IMR-90 (cell line): ENCODE data around the gene HTR2A. TPM values are rescaled to one million over a fixed set of nuclear protein-coding genes. Genes with fewer than 3 reads are reported as not detected.

Experiments
- ATAC-seq: fragments of 200-7000 bp; cut with Tn5 transposase; 2 replicates; pipeline ENCODE4 v1.9.1; 2020; ENCODE audit warnings: low read depth, mild to moderate bottlenecking, moderate library complexity
- BruUV-seq: library from RNA; stranded (reverse); fragments of 400-500 nt; replicated peaks from 2 replicates; lab custom pipeline; 2021; lab: Mats Ljungman, UMichigan
- CTCF ChIA-PET: fragments of 300-600 bp; formaldehyde crosslinking; extraction: SDS; loops from one replicate; lab custom pipeline; 2021; ENCODE audit warnings: antibody characterized with exemption; lab: Yijun Ruan, JAX
- POLR2A ChIA-PET: fragments of 300-600 bp; sonication (Branson Sonifier 250); formaldehyde crosslinking; loops from one replicate; lab custom pipeline; 2022; ENCODE audit warnings: antibody characterized with exemption; ENCODE audit not compliant: unreplicated experiment; lab: Charles Lee
- DNase-seq: peaks from one replicate; pipeline ENCODE4 v3.0.0; 2013
- H2AFZ ChIP-seq: replicated peaks from 2 replicates; pipeline ENCODE3; 2013; ENCODE audit warnings: low read length, mild to moderate bottlenecking; ENCODE audit not compliant: poor library complexity
- H2AK5ac ChIP-seq: 2 replicates; pipeline ENCODE4 v1.6.1; 2013; ENCODE audit warnings: low read depth, low read length, inconsistent platforms
- H2AK9ac ChIP-seq: replicated peaks from 2 replicates; pipeline ENCODE3; 2013; ENCODE audit warnings: mild to moderate bottlenecking, low read depth, low read length, moderate library complexity; ENCODE audit not compliant: poor library complexity
- H2BK120ac ChIP-seq: 2 replicates; pipeline ENCODE4 v1.6.1; 2013; ENCODE audit warnings: low read depth, low read length, inconsistent platforms
- H2BK15ac ChIP-seq: 3 replicates; pipeline ENCODE4 v1.6.1; 2013; ENCODE audit warnings: low read depth, low read length, inconsistent platforms
- H2BK20ac ChIP-seq: 2 replicates; pipeline ENCODE4 v1.6.1; 2013; ENCODE audit warnings: low read depth, mild to moderate bottlenecking, inconsistent platforms, low read length, moderate library complexity
- H2BK5ac ChIP-seq: 2 replicates; pipeline ENCODE4 v1.6.1; 2013; ENCODE audit warnings: mild to moderate bottlenecking, low read depth, low read length, inconsistent platforms; ENCODE audit not compliant: poor library complexity, severe bottlenecking
- H3K14ac ChIP-seq: replicated peaks from 2 replicates; pipeline ENCODE4 v1.6.1; 2013; ENCODE audit warnings: low read depth, low read length, inconsistent platforms
- H3K18ac ChIP-seq: 2 replicates; pipeline ENCODE4 v1.6.1; 2013; ENCODE audit warnings: low read depth, low read length, control low read depth
- H3K23ac ChIP-seq: 2 replicates; pipeline ENCODE4 v1.6.1; 2013; ENCODE audit warnings: low read depth, low read length, inconsistent platforms
- H3K27ac ChIP-seq: 2 replicates; pipeline ENCODE4 v1.5.1; 2013; ENCODE audit warnings: mild to moderate bottlenecking, control low read depth, low read length; ENCODE audit not compliant: insufficient read depth
- H3K27me3 ChIP-seq: 2 replicates; pipeline ENCODE4 v1.6.1; 2013; ENCODE audit warnings: low read length; ENCODE audit not compliant: control insufficient read depth, insufficient read depth
- H3K36me3 ChIP-seq: 2 replicates; pipeline ENCODE4 v1.6.1; 2013; ENCODE audit warnings: low read length, mixed read lengths; ENCODE audit not compliant: control insufficient read depth, insufficient read depth
- H3K4ac ChIP-seq: 2 replicates; pipeline ENCODE4 v1.6.1; 2013; ENCODE audit warnings: low read depth, low read length, inconsistent platforms
- H3K4me1 ChIP-seq: 2 replicates; pipeline ENCODE4 v1.6.1; 2013; ENCODE audit warnings: low read length, mixed read lengths; ENCODE audit not compliant: control insufficient read depth, insufficient read depth
- H3K4me2 ChIP-seq: 2 replicates; pipeline ENCODE4 v1.6.1; 2013; ENCODE audit warnings: low read depth, mild to moderate bottlenecking, control low read depth, low read length, moderate library complexity
- H3K4me3 ChIP-seq: 2 replicates; pipeline ENCODE4 v1.5.1; 2013; ENCODE audit warnings: low read depth, mild to moderate bottlenecking, control low read depth, low read length, moderate library complexity; ENCODE audit not compliant: insufficient read depth
- H3K56ac ChIP-seq: 2 replicates; pipeline ENCODE4 v1.6.1; 2013; ENCODE audit warnings: low read length, inconsistent platforms; ENCODE audit not compliant: insufficient read depth; ENCODE audit errors: extremely low read depth
- H3K79me1 ChIP-seq, 2 experiments: 2 replicates each; pipeline ENCODE4 v1.6.1; 2013; ENCODE audit warnings: low read length in 2 of 2, inconsistent platforms in 1 of 2, low read depth in 1 of 2
- H3K9ac ChIP-seq: 2 replicates; pipeline ENCODE4 v1.6.1; 2013; ENCODE audit warnings: low read depth, low read length, control low read depth
- H3K9me1 ChIP-seq: 2 replicates; pipeline ENCODE4 v1.6.1; 2013; ENCODE audit warnings: low read length, inconsistent platforms; ENCODE audit not compliant: insufficient read depth
- H3K9me3 ChIP-seq: 2 replicates; pipeline ENCODE4 v1.6.1; 2013; ENCODE audit warnings: low read length; ENCODE audit not compliant: control insufficient read depth, insufficient read depth
- H4K20me1 ChIP-seq: 2 replicates; pipeline ENCODE4 v1.6.1; 2013; ENCODE audit warnings: low read length, inconsistent platforms; ENCODE audit not compliant: insufficient read depth
- H4K5ac ChIP-seq: 2 replicates; pipeline ENCODE4 v1.6.1; 2013; ENCODE audit warnings: mild to moderate bottlenecking, low read depth, low read length, control low read depth
- H4K8ac ChIP-seq, 2 experiments: 2 replicates each; pipeline ENCODE4 v1.6.1; 2013; ENCODE audit warnings: low read depth in 2 of 2, low read length in 2 of 2, control low read depth in 1 of 2, inconsistent platforms in 1 of 2
- H4K91ac ChIP-seq: 2 replicates; pipeline ENCODE4 v1.6.1; 2013; ENCODE audit warnings: low read depth, low read length, inconsistent platforms; ENCODE audit not compliant: insufficient read depth
- BHLHE40 ChIP-seq: fragments of 150-350 bp; IDR thresholded peaks from 2 replicates; pipeline ENCODE4 v1.6.1; 2016; ENCODE audit warnings: mild to moderate bottlenecking, low read depth, low read length
- CEBPB ChIP-seq: IDR thresholded peaks from 2 replicates; pipeline ENCODE4 v1.6.1; 2012; ENCODE audit warnings: low read depth, low read length, improper control_type of control experiment
- CTCF ChIP-seq: conservative IDR thresholded peaks from 2 replicates; pipeline ENCODE4 v1.5.1; 2012; ENCODE audit warnings: mild to moderate bottlenecking, low read depth, low read length, improper control_type of control experiment
- FOS ChIP-seq: fragments of 150-350 bp; IDR thresholded peaks from 2 replicates; pipeline ENCODE4 v1.6.1; 2016; ENCODE audit warnings: low read depth, low read length
- MAFK ChIP-seq: IDR thresholded peaks from 2 replicates; pipeline ENCODE4 v1.6.1; 2012; ENCODE audit warnings: low read depth, low read length, improper control_type of control experiment
- MAZ ChIP-seq: IDR thresholded peaks from 2 replicates; pipeline ENCODE4 v1.6.1; 2012; ENCODE audit warnings: low read depth, mild to moderate bottlenecking, low read length, improper control_type of control experiment, moderate library complexity, borderline replicate concordance
- MXI1 ChIP-seq: IDR thresholded peaks from 2 replicates; pipeline ENCODE4 v1.6.1; 2012; ENCODE audit warnings: low read depth, mild to moderate bottlenecking, low read length, moderate library complexity, borderline replicate concordance
- NFE2L2 ChIP-seq: fragments of 150-350 bp; IDR thresholded peaks from 2 replicates; pipeline ENCODE4 v1.6.1; 2016; ENCODE audit warnings: low read depth, mild to moderate bottlenecking, low read length
- POLR2A ChIP-seq: IDR thresholded peaks from 2 replicates; pipeline ENCODE4 v1.6.1; 2012; ENCODE audit warnings: mild to moderate bottlenecking, low read depth, low read length
- RAD21 ChIP-seq: IDR thresholded peaks from 2 replicates; pipeline ENCODE4 v1.6.1; 2012; ENCODE audit warnings: low read length, improper control_type of control experiment
- RCOR1 ChIP-seq: IDR thresholded peaks from 2 replicates; pipeline ENCODE4 v1.6.1; 2012; ENCODE audit warnings: mild to moderate bottlenecking, low read length, improper control_type of control experiment; ENCODE audit not compliant: insufficient replicate concordance
- RFX5 ChIP-seq: IDR thresholded peaks from 2 replicates; pipeline ENCODE4 v1.8.0; 2012; ENCODE audit warnings: low read depth, mild to moderate bottlenecking, low read length, moderate library complexity
- SMC3 ChIP-seq: fragments of 150-350 bp; IDR thresholded peaks from 2 replicates; pipeline ENCODE4 v1.6.1; 2016; ENCODE audit warnings: low read depth, mild to moderate bottlenecking, antibody characterized with exemption, low read length, moderate library complexity
- dilution Hi-C: fragments of 300-500 bp; cut with HindIII; formaldehyde crosslinking; loops from one replicate; pipeline ENCODE4 v1.14.3; 2018; ENCODE audit warnings: low sequenced_read_pairs; ENCODE audit not compliant: unreplicated experiment
- in situ Hi-C: fragments of 300-500 bp; cut with MboI; formaldehyde crosslinking; loops from 3 replicates; pipeline ENCODE4 v1.14.3; 2019; ENCODE audit warnings: low sequenced_read_pairs, inconsistent platforms, mixed read lengths
- intact Hi-C: fragments of 100-400 bp; cut with micrococcal nuclease; formaldehyde crosslinking; loops from 2 replicates; pipeline ENCODE4 v1.10.0; 2022
- polyA plus RNA-seq, 3 experiments: library from polyadenylated mRNA; depleted of rRNA; stranded (reverse); fragments of >200 nt; gene quantifications; 2 replicates each; pipeline ENCODE4 v1.2.3, GENCODE V29; 2012; ENCODE audit warnings: low replicate concordance in 1 of 3
- total RNA-seq: library from RNA; depleted of rRNA; stranded (reverse); fragments of >200 nt; gene quantifications from 2 replicates; pipeline ENCODE4 v1.2.3, GENCODE V29; 2012
- TF ChIP-seq, protein P1 (sequence below): fragments of 150-350 bp; IDR thresholded peaks from 2 replicates; pipeline ENCODE4 v1.6.1; 2016; ENCODE audit warnings: low read depth, mild to moderate bottlenecking, low read length, moderate library complexity, borderline replicate concordance

The HTR2A gene
- total and polyA plus RNA-seq, 2 of the 4 experiments (the other 2 are of a cell fraction), result 0.02 TPM; not detected in 1

DNA sequence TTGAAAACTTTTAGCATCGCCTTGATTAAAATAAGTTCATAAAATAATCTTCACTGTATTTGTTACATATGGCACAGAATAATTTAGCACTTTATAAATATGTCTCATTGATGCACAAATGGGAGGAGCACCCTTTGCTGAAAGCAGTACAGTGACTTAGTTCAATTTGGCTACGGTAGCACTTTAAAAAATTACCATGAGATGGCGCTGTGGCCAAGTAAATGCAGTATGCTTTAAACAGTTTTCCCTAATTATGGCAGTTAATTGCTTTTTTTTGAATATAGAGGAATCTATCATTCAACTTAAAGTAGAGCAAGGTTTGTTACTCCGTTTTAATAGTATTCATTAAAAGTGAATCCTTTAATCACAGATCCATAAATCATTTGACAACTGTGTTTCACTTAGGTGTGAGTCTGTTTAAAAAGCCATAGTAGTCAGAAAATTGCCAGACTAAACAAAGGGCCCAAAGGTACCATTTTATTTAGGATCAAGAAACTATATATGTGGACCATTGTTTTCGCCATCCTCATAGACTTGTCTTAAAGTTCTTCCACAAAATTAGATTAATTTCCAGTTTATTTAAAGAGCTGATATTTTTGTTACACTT, 65.2 kb downstream of the HTR2A start (continued):
- TF ChIP-seq BHLHE40, result no peak

- H4K8ac ChIP-seq, result no peak overlapping the region
- intact Hi-C loops (loop anchor here (1.0 to 5.0 kb wide), 2 partner anchors 62 to 944 kb away; no protein-coding TSS in a partner anchor), in situ Hi-C loops (loop anchor here (5.0 kb wide), 1 partner anchor 947 kb away; no protein-coding TSS in a partner anchor), dilution Hi-C loops (no loop called here)
- H3K18ac ChIP-seq, result no peak overlapping the region
- no peak overlapping the region for H2BK20ac ChIP-seq
- POLR2A ChIA-PET, result interaction anchor here (0.5 kb wide), 1 partner anchor 416 kb away, joined by 3 read pairs; no protein-coding TSS in a partner anchor
- no peak overlapping the region for H3K56ac ChIP-seq
- DNase-seq (no peak), ATAC-seq (no peak)
- H3K4ac ChIP-seq, result no peak overlapping the region
- H3K9me1 ChIP-seq, result no peaks in the 10 kb centered on the region
- no peaks in the 10 kb centered on the region for H4K20me1 ChIP-seq
- H4K91ac ChIP-seq, result no peak overlapping the region
- H3K27me3 ChIP-seq, result no peaks in the 10 kb centered on the region; the same call in 1 of the 2 replicates
- no peak overlapping the region for H4K5ac ChIP-seq
- H3K4me2 ChIP-seq, result no peak overlapping the region
- no peaks in the 10 kb centered on the region for H3K79me1 ChIP-seq
- H3K14ac ChIP-seq, result no peak overlapping the region
- BruUV-seq, result no TSS peak
- no peak overlapping the region for H2AK5ac ChIP-seq
- H2BK15ac ChIP-seq, result no peak overlapping the region
- no peaks in the 10 kb centered on the region for H3K4me1 ChIP-seq
- H2AFZ ChIP-seq, result no peak overlapping the region
- H3K4me3 ChIP-seq, result no peak overlapping the region
- CTCF ChIA-PET, result interaction anchor here (0.8 to 1.8 kb wide), 3 partner anchors 10 to 947 kb away, joined by 3 to 6 read pairs (median 3); no protein-coding TSS in a partner anchor
- H3K9ac ChIP-seq, result no peak overlapping the region
- H2AK9ac ChIP-seq, result no peak overlapping the region
- no peak overlapping the region for H3K27ac ChIP-seq
- no peaks in the 10 kb centered on the region for H3K36me3 ChIP-seq
- no peak overlapping the region for H3K23ac ChIP-seq
- no peaks in the 10 kb centered on the region for H3K9me3 ChIP-seq
- no peak overlapping the region for H2BK5ac ChIP-seq
- no peak overlapping the region for H2BK120ac ChIP-seq
- TF ChIP-seq CTCF, result no peak
- TF ChIP-seq FOS, result no peak
- TF ChIP-seq SMC3, result no peak
- no peak for TF ChIP-seq BHLHE40
- TF ChIP-seq NFE2L2, result no peak
- TF ChIP-seq, protein P1, sequence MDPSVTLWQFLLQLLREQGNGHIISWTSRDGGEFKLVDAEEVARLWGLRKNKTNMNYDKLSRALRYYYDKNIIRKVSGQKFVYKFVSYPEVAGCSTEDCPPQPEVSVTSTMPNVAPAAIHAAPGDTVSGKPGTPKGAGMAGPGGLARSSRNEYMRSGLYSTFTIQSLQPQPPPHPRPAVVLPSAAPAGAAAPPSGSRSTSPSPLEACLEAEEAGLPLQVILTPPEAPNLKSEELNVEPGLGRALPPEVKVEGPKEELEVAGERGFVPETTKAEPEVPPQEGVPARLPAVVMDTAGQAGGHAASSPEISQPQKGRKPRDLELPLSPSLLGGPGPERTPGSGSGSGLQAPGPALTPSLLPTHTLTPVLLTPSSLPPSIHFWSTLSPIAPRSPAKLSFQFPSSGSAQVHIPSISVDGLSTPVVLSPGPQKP, result no peak
- TF ChIP-seq CEBPB, result no peak
- TF ChIP-seq MAFK, result no peak
- no peak for TF ChIP-seq RAD21
- TF ChIP-seq MXI1, result no peak
- TF ChIP-seq RCOR1, result no peak
- no peak for TF ChIP-seq POLR2A
- no peak for TF ChIP-seq MAZ
- no peak for TF ChIP-seq RFX5
These were observed 66.3 kb downstream of the HTR2A start for GRCh38 chr13:46830405-46831005.
